Hepatocyte (in vitro differentiated cells): ENCODE measurements around the gene TCP11L1.

Source experiments
- CTCF ChIP-seq: fragments of 200-600 bp; sonication (generic); IDR thresholded peaks from 2 replicates; pipeline ENCODE4 v1.5.1; 2016; ENCODE audit warnings: antibody characterized with exemption, mild to moderate bottlenecking; ENCODE audit not compliant: poor library complexity
- EZH2 ChIP-seq: fragments of 200-600 bp; sonication (generic); IDR thresholded peaks from 2 replicates; pipeline ENCODE4 v1.6.1; 2016; ENCODE audit warnings: antibody characterized with exemption, mild to moderate bottlenecking, borderline replicate concordance

- TF ChIP-seq CTCF, result no peak
- TF ChIP-seq EZH2, result no peak
These were observed 25.5 kb downstream of the TCP11L1 start for GRCh38 chr11:33064866-33065265.
